ENCODE measurements around the gene GAB2. TPM values are rescaled to one million over a fixed set of nuclear protein-coding genes. Genes with fewer than 3 reads are reported as not detected.
A peak's percentile ranks its signal among the peaks of the same experiment; 100 is the strongest.
"Not testable (repeated sequence)": the region's sequence is repeated elsewhere in the genome, so short reads cannot be mapped to it uniquely, and the experiment has no call there.

The GAB2 gene
- total and polyA plus RNA-seq, 7 experiments from 2014 or later, result 0.17 to 42.6 (median 3.5) TPM

- Mint-ChIP-seq H3K4me1 (peaks cover 0 to 42% (median 0%) of the 10 kb centered on the region in 7 donors), H3K9me3 (peaks cover 0 to 15% (median 0%) of the 10 kb centered on the region in 11 donors), H3K27me3 (peaks cover 0 to 12% (median 0%) of the 10 kb centered on the region in 5 donors), H3K36me3 (peaks cover 0 to 30% (median 3%) of the 10 kb centered on the region in 5 donors)
- H3K27ac Mint-ChIP-seq; H3K36me3 ChIP-seq (ENCODE audit: control insufficient read depth in 2 of 3, insufficient read depth in 3 of 3, low read length in 3 of 3); H3K9me3 ChIP-seq (ENCODE audit: control insufficient read depth in 2 of 3, low read length in 3 of 3); CTCF ChIA-PET; intact Hi-C loops (cut with micrococcal nuclease); H3K4me3 Mint-ChIP-seq; POLR2A ChIA-PET; ATAC-seq; H3K27me3 ChIP-seq (ENCODE audit: control insufficient read depth in 2 of 2, insufficient read depth in 2 of 2, low read length in 2 of 2); DNase-seq; H3K4me3 ChIP-seq (ENCODE audit: low read length); H3K27ac ChIP-seq (ENCODE audit: low read depth, low read length); H3K4me1 ChIP-seq (ENCODE audit: control insufficient read depth in 2 of 2, insufficient read depth in 2 of 2, low read length in 2 of 2): not testable (repeated sequence)
Observed at GRCh38 chr11:78357924-78358323, 59.7 kb downstream of the GAB2 start.

- POLR2A ChIA-PET; intact Hi-C loops (cut with micrococcal nuclease); CTCF ChIA-PET: not testable (repeated sequence)
Observed at GRCh38 chr11:78357425-78357824, 60.2 kb downstream of the GAB2 start.

GRCh38 chr11:78355742-78356141, 61.9 kb downstream of the GAB2 start:
- intact Hi-C loops (cut with micrococcal nuclease); H3K27me3 ChIP-seq (ENCODE audit: control insufficient read depth in 2 of 2, insufficient read depth in 2 of 2, low read length in 2 of 2); H3K9me3 ChIP-seq (ENCODE audit: control insufficient read depth in 2 of 3, low read length in 3 of 3); CTCF ChIA-PET; DNase-seq; H3K27ac Mint-ChIP-seq; H3K4me3 Mint-ChIP-seq; H3K27ac ChIP-seq (ENCODE audit: low read depth, low read length); H3K4me1 ChIP-seq (ENCODE audit: control insufficient read depth in 2 of 2, insufficient read depth in 2 of 2, low read length in 2 of 2); H3K36me3 ChIP-seq (ENCODE audit: control insufficient read depth in 2 of 3, insufficient read depth in 3 of 3, low read length in 3 of 3); ATAC-seq; H3K4me3 ChIP-seq (ENCODE audit: low read length): not testable (repeated sequence)
- H3K4me1 Mint-ChIP-seq, result peaks cover 2 to 51% (median 2%) of the 10 kb centered on the region in 7 donors
- H3K36me3 Mint-ChIP-seq, result peaks cover 0 to 33% (median 3%) of the 10 kb centered on the region in 5 donors
- H3K27me3 Mint-ChIP-seq, result peaks cover 0 to 12% (median 0%) of the 10 kb centered on the region in 5 donors
- peaks cover 0 to 15% (median 0%) of the 10 kb centered on the region in 11 donors for H3K9me3 Mint-ChIP-seq
- POLR2A ChIA-PET, result interaction anchor here (0.7 kb wide), 1 partner anchor 61 kb away, joined by 3 read pairs; no protein-coding TSS in a partner anchor

More at GRCh38 chr11:78357425-78357824, 60.2 kb downstream of the GAB2 start:
- H3K36me3 ChIP-seq (ENCODE audit: control insufficient read depth in 2 of 3, insufficient read depth in 3 of 3, low read length in 3 of 3); H3K4me3 ChIP-seq (ENCODE audit: low read length); H3K9me3 ChIP-seq (ENCODE audit: control insufficient read depth in 2 of 3, low read length in 3 of 3); H3K4me1 ChIP-seq (ENCODE audit: control insufficient read depth in 2 of 2, insufficient read depth in 2 of 2, low read length in 2 of 2); ATAC-seq; H3K27ac Mint-ChIP-seq; DNase-seq; H3K27me3 ChIP-seq (ENCODE audit: control insufficient read depth in 2 of 2, insufficient read depth in 2 of 2, low read length in 2 of 2); H3K27ac ChIP-seq (ENCODE audit: low read depth, low read length); H3K4me3 Mint-ChIP-seq: not testable (repeated sequence)
- H3K9me3 Mint-ChIP-seq, result peaks cover 0 to 15% (median 0%) of the 10 kb centered on the region in 11 donors
- H3K27me3 Mint-ChIP-seq, result peaks cover 0 to 12% (median 0%) of the 10 kb centered on the region in 5 donors
- peaks cover 0 to 30% (median 3%) of the 10 kb centered on the region in 5 donors for H3K36me3 Mint-ChIP-seq
- peaks cover 0 to 39% (median 0%) of the 10 kb centered on the region in 7 donors for H3K4me1 Mint-ChIP-seq

GRCh38 chr11:78355309-78355705, 62.3 kb downstream of the GAB2 start:
- Histone ChIP-seq H3K9me3 (ENCODE audit: control insufficient read depth in 2 of 3, low read length in 3 of 3) (no peaks in the 10 kb centered on the region), H3K27ac (ENCODE audit: low read depth, low read length) (no peak overlapping the region), H3K4me3 (ENCODE audit: low read length) (no peak overlapping the region), H3K27me3 (ENCODE audit: control insufficient read depth in 2 of 2, insufficient read depth in 2 of 2, low read length in 2 of 2) (no peaks in the 10 kb centered on the region), H3K36me3 (ENCODE audit: control insufficient read depth in 2 of 3, insufficient read depth in 3 of 3, low read length in 3 of 3) (no peaks in the 10 kb centered on the region), H3K4me1 (ENCODE audit: control insufficient read depth in 2 of 2, insufficient read depth in 2 of 2, low read length in 2 of 2) (no peaks in the 10 kb centered on the region)
- ATAC-seq (no peak), DNase-seq (no peak)
- POLR2A ChIA-PET, result interaction anchor here (0.7 kb wide), 1 partner anchor 62 kb away, joined by 3 read pairs; no protein-coding TSS in a partner anchor
- Mint-ChIP-seq H3K4me1 (peaks cover 6 to 55% (median 7%) of the 10 kb centered on the region in 7 donors), H3K27ac (peak overlapping the region in 1 of 9 donors; percentile 15), H3K9me3 (peaks cover 0 to 15% (median 0%) of the 10 kb centered on the region in 11 donors), H3K27me3 (peaks cover 0 to 12% (median 0%) of the 10 kb centered on the region in 5 donors), H3K4me3 (no peak overlapping the region), H3K36me3 (peaks cover 0 to 33% (median 3%) of the 10 kb centered on the region in 5 donors)
- CTCF ChIA-PET, result no interaction called here
- intact Hi-C loops (cut with micrococcal nuclease), result no loop called here

- CTCF ChIA-PET, result interaction anchor here (0.6 kb wide), 1 partner anchor 52 kb away, joined by 3 read pairs; no protein-coding TSS in a partner anchor
- H3K4me1 Mint-ChIP-seq, result peaks cover 11 to 62% (median 13%) of the 10 kb centered on the region in 7 donors
- H3K4me3 ChIP-seq (ENCODE audit: low read length), result no peak overlapping the region
- H3K36me3 ChIP-seq (ENCODE audit: control insufficient read depth in 2 of 3, insufficient read depth in 3 of 3, low read length in 3 of 3), result no peaks in the 10 kb centered on the region
- H3K4me3 Mint-ChIP-seq, result no peak overlapping the region
- H3K27me3 ChIP-seq (ENCODE audit: control insufficient read depth in 2 of 2, insufficient read depth in 2 of 2, low read length in 2 of 2), result no peaks in the 10 kb centered on the region
- H3K9me3 Mint-ChIP-seq, result peaks cover 0 to 15% (median 0%) of the 10 kb centered on the region in 11 donors
- DNase-seq, result no peak
- no peak overlapping the region for H3K27ac ChIP-seq (ENCODE audit: low read depth, low read length)
- intact Hi-C loops (cut with micrococcal nuclease), result no loop called here
- H3K27ac Mint-ChIP-seq, result peak overlapping the region in 1 of 9 donors; percentile 15
- no peaks in the 10 kb centered on the region for H3K9me3 ChIP-seq (ENCODE audit: control insufficient read depth in 2 of 3, low read length in 3 of 3)
- POLR2A ChIA-PET, result interaction anchor here (0.7 kb wide), 1 partner anchor 62 kb away, joined by 3 read pairs; no protein-coding TSS in a partner anchor
- H3K36me3 Mint-ChIP-seq, result peaks cover 0 to 34% (median 3%) of the 10 kb centered on the region in 5 donors
- ATAC-seq, result no peak
- no peaks in the 10 kb centered on the region for H3K4me1 ChIP-seq (ENCODE audit: control insufficient read depth in 2 of 2, insufficient read depth in 2 of 2, low read length in 2 of 2)
- peaks cover 0 to 12% (median 0%) of the 10 kb centered on the region in 5 donors for H3K27me3 Mint-ChIP-seq
Observed at GRCh38 chr11:78354408-78355308, 63.0 kb downstream of the GAB2 start.

- peaks cover 0 to 13% (median 0%) of the 10 kb centered on the region in 5 donors for H3K27me3 Mint-ChIP-seq
- DNase-seq (no peak), ATAC-seq (no peak)
- Histone ChIP-seq H3K4me3 (ENCODE audit: low read length) (no peak overlapping the region), H3K36me3 (ENCODE audit: control insufficient read depth in 2 of 3, insufficient read depth in 3 of 3, low read length in 3 of 3) (no peaks in the 10 kb centered on the region), H3K4me1 (ENCODE audit: control insufficient read depth in 2 of 2, insufficient read depth in 2 of 2, low read length in 2 of 2) (no peaks in the 10 kb centered on the region), H3K27me3 (ENCODE audit: control insufficient read depth in 2 of 2, insufficient read depth in 2 of 2, low read length in 2 of 2) (no peaks in the 10 kb centered on the region), H3K9me3 (ENCODE audit: control insufficient read depth in 2 of 3, low read length in 3 of 3) (no peaks in the 10 kb centered on the region), H3K27ac (ENCODE audit: low read depth, low read length) (no peak overlapping the region)
- intact Hi-C loops (cut with micrococcal nuclease), result no loop called here
- POLR2A ChIA-PET, result interaction anchor here (0.6 kb wide), 1 partner anchor 164 kb away, joined by 5 read pairs; the partner anchor contains the start of gene KCTD21
- H3K9me3 Mint-ChIP-seq, result peaks cover 0 to 10% (median 0%) of the 10 kb centered on the region in 11 donors
- H3K36me3 Mint-ChIP-seq, result peaks cover 0 to 32% (median 3%) of the 10 kb centered on the region in 5 donors
- CTCF ChIA-PET, result no interaction called here
- no peak overlapping the region for H3K4me3 Mint-ChIP-seq
- H3K27ac Mint-ChIP-seq, result peak overlapping the region in 1 of 9 donors; percentile 35
- peaks cover 16 to 66% (median 20%) of the 10 kb centered on the region in 7 donors for H3K4me1 Mint-ChIP-seq
Observed at GRCh38 chr11:78351979-78352841, 65.4 kb downstream of the GAB2 start.
